BJ (cell line): ENCODE data around the gene KRTAP5-11. TPM values are rescaled to one million over a fixed set of nuclear protein-coding genes. Genes with fewer than 3 reads are reported as not detected.
"Not testable (repeated sequence)": the region's sequence is repeated elsewhere in the genome, so short reads cannot be mapped to it uniquely, and the experiment has no call there.

Source experiments
- CTCF ChIA-PET: fragments of 350-600 bp; formaldehyde crosslinking; extraction: SDS; loops from one replicate; lab custom pipeline; 2021; ENCODE audit warnings: antibody characterized with exemption, inconsistent platforms; lab: Yijun Ruan, JAX
- POLR2A ChIA-PET: fragments of 300-600 bp; sonication (Branson Sonifier 250); formaldehyde crosslinking; extraction: SDS; loops from one replicate; lab custom pipeline; 2021; ENCODE audit warnings: antibody characterized with exemption; lab: Charles Lee
- DNase-seq: peaks from one replicate; pipeline ENCODE4 v3.0.0-alpha.2; 2011; ENCODE audit warnings: low read depth
- H3K27me3 ChIP-seq: 2 replicates; pipeline ENCODE4 v1.6.0; 2011; ENCODE audit warnings: low read length; ENCODE audit not compliant: control insufficient read depth, insufficient read depth
- H3K36me3 ChIP-seq: 2 replicates; pipeline ENCODE4 v1.5.1; 2011; ENCODE audit warnings: low read length; ENCODE audit not compliant: control insufficient read depth, insufficient read depth
- H3K4me3 ChIP-seq: 2 replicates; pipeline ENCODE4 v1.5.1; 2011; ENCODE audit warnings: low read depth, mild to moderate bottlenecking, control low read depth, low read length
- CTCF ChIP-seq: IDR thresholded peaks from 2 replicates; pipeline ENCODE4 v1.5.1; 2011; ENCODE audit warnings: low read depth, mild to moderate bottlenecking, control low read depth, inconsistent platforms, low read length, moderate library complexity; ENCODE audit not compliant: insufficient read depth
- polyA minus RNA-seq: library from RNA; depleted of rRNA, polyadenylated mRNA; stranded (reverse); fragments of >200 nt; gene quantifications from 2 replicates; pipeline ENCODE4 v1.2.3, GENCODE V29; 2011; rRNA and poly(A)+ RNA removed
- polyA plus RNA-seq: library from polyadenylated mRNA; depleted of rRNA; stranded (reverse); fragments of >200 nt; gene quantifications from 2 replicates; pipeline ENCODE4 v1.2.3, GENCODE V29; 2011; rRNA removed

Gene KRTAP5-11
- not detected in 2 replicates for polyA plus RNA-seq
- polyA minus RNA-seq = not detected in 2 replicates

- no peak within 1 kb of the TSS for H3K4me3 ChIP-seq
- no peak for TF ChIP-seq CTCF
- ChIA-PET CTCF (interaction anchor here (0.9 kb wide), 1 partner anchor 16 kb away, joined by 3 read pairs; no protein-coding TSS in a partner anchor), POLR2A (no interaction called here)
- H3K36me3 ChIP-seq = no peaks in the 10 kb centered on the region
- no peak for DNase-seq
- no peaks in the 10 kb centered on the region; the same call in 1 of the 2 replicates for H3K27me3 ChIP-seq
Observed at GRCh38 chr11:71582309-71582895, at the start of gene KRTAP5-11. KRTAP5-11 (minus strand) TSS chr11:71582875; CDS start chr11:71582837, 38 bp downstream.

GRCh38 chr11:71631551-71631950 is 48.9 kb upstream of the KRTAP5-11 start:
- H3K36me3 ChIP-seq, POLR2A ChIA-PET, DNase-seq, H3K4me3 ChIP-seq, H3K27me3 ChIP-seq: not testable (repeated sequence)
- CTCF ChIA-PET = interaction anchor here (0.7 kb wide), 1 partner anchor 211 kb away, joined by 5 read pairs; no protein-coding TSS in a partner anchor

- H3K36me3 ChIP-seq, DNase-seq, H3K27me3 ChIP-seq, CTCF ChIA-PET, POLR2A ChIA-PET, H3K4me3 ChIP-seq: not testable (repeated sequence)
Observed at GRCh38 chr11:71630071-71630470, 47.4 kb upstream of the KRTAP5-11 start.

- H3K4me3 ChIP-seq, H3K27me3 ChIP-seq, H3K36me3 ChIP-seq, DNase-seq, POLR2A ChIA-PET: not testable (repeated sequence)
- CTCF ChIA-PET = interaction anchor here (1.0 kb wide), 1 partner anchor 10 kb away, joined by 3 read pairs; no protein-coding TSS in a partner anchor
Observed at GRCh38 chr11:71628943-71629342, 46.3 kb upstream of the KRTAP5-11 start.

- H3K27me3 ChIP-seq, DNase-seq, H3K4me3 ChIP-seq, H3K36me3 ChIP-seq, CTCF ChIA-PET, POLR2A ChIA-PET: not testable (repeated sequence)
Observed at GRCh38 chr11:71623226-71623625, 40.6 kb upstream of the KRTAP5-11 start.

GRCh38 chr11:71622561-71622960 is 39.9 kb upstream of the KRTAP5-11 start:
- H3K36me3 ChIP-seq, CTCF ChIA-PET, POLR2A ChIA-PET, H3K27me3 ChIP-seq, DNase-seq, H3K4me3 ChIP-seq: not testable (repeated sequence)

- H3K27me3 ChIP-seq, DNase-seq, H3K4me3 ChIP-seq, POLR2A ChIA-PET, CTCF ChIA-PET, H3K36me3 ChIP-seq: not testable (repeated sequence)
Observed at GRCh38 chr11:71615003-71615402, 32.3 kb upstream of the KRTAP5-11 start.

GRCh38 chr11:71614366-71614917 is 31.8 kb upstream of the KRTAP5-11 start:
- DNase-seq, CTCF ChIA-PET, H3K27me3 ChIP-seq, POLR2A ChIA-PET, H3K36me3 ChIP-seq, H3K4me3 ChIP-seq: not testable (repeated sequence)

- POLR2A ChIA-PET, H3K27me3 ChIP-seq, DNase-seq, H3K36me3 ChIP-seq, H3K4me3 ChIP-seq, CTCF ChIA-PET: not testable (repeated sequence)
Observed at GRCh38 chr11:71613931-71614330, 31.3 kb upstream of the KRTAP5-11 start.

- H3K4me3 ChIP-seq, CTCF ChIA-PET, H3K36me3 ChIP-seq, DNase-seq, POLR2A ChIA-PET, H3K27me3 ChIP-seq: not testable (repeated sequence)
Observed at GRCh38 chr11:71611218-71611910, 28.7 kb upstream of the KRTAP5-11 start.

GRCh38 chr11:71608272-71608671 is 25.6 kb upstream of the KRTAP5-11 start:
- H3K36me3 ChIP-seq, DNase-seq, CTCF ChIA-PET, POLR2A ChIA-PET, H3K27me3 ChIP-seq, H3K4me3 ChIP-seq: not testable (repeated sequence)
